GM19324 (cell line): Measurements from ENCODE around the gene NRXN3.

Experiments used
- ATAC-seq: cut with Tn5 transposase; IDR thresholded peaks from one replicate; pipeline ENCODE4 v1.9.1; 2021; ENCODE audit warnings: mild to moderate bottlenecking, moderate library complexity; ENCODE audit not compliant: unreplicated experiment, low FRiP score

NRXN3 gene

GRCh38 chr14:78612666-78613065 lies 442.5 kb downstream of the NRXN3 start:
- ATAC-seq, result no peak

DNA sequence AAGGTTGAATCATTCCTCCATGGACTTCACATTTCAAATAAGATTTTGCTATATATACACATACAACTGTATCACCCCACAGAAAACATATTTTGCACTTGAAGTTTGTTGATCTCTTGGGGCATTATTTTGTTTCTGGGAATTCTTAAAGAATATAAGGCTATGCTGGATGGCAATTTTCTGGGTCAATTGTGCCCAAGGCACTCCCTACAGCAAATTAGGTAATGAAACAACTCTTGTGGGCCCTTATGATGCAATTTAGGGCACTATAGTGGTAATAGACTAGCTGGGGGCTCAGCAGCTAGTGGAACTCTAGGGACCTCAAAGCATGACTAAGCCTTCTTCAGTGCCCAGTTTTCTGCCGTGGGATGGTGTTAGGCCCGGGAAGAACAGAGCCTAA lies 444.4 kb downstream of the NRXN3 start:
- ATAC-seq, result no peak

- no peak for ATAC-seq
These were observed 447.6 kb downstream of the NRXN3 start for GRCh38 chr14:78617735-78618134.

DNA sequence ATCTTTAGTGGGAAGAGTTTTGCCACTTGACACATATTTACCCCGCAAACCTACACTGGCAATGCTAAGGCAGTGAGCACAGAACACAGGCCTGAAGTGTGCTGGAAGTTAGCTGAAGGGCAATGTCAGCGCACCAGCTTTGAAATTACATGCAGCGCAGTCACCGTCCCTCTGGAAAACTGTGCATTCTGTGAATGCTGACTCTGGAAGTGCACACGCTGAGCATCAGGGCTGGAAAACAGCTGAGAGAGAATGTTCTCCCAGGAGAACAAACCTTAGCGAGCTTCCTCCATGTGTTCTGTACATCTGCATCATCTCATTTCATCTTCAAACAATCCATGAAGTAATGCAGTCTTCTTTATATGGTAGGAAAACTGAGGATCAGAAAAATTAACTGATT lies 448.2 kb downstream of the NRXN3 start:
- no peak for ATAC-seq

- no peak for ATAC-seq
These were observed 456.9 kb downstream of the NRXN3 start for GRCh38 chr14:78627114-78627513.

DNA sequence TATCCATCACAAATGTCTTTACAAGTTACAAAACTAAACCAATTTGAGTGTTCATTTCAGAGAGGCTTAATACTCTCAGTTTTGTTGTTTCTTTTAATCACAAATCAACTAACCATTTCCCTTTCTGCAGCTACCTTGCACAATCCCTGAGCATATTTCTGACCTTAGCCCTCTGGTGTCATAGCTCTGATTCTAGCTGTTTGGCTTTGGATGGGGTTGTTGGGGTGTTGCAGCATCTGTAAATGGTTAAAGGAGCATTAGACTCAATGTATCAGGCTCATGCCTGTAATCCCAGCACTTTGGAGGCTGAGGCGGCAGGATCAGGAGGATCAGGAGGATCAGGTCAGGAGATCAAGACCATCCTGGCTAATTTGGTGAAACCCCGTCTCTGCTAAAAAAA lies 461.4 kb downstream of the NRXN3 start:
- ATAC-seq, result no peak

DNA sequence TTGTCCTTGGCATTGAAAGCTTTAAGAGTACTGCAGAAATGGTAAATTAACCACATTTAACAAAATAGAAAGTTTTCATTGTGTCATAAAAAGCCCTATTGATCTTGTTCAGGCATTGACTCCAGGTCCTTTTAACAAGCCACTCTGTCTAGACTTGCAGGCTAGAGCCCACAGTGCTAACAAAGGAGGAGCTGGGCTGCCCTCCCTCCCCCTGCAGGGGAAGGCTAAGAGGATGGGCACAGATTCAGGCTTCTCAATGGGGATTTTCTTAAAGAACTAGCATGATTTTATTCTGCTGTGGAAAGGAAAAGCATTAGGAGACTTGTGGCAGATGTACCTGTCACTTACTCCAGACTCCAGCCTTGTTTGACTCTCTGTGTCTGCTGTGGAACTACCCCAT lies 463.6 kb downstream of the NRXN3 start:
- no peak for ATAC-seq

DNA sequence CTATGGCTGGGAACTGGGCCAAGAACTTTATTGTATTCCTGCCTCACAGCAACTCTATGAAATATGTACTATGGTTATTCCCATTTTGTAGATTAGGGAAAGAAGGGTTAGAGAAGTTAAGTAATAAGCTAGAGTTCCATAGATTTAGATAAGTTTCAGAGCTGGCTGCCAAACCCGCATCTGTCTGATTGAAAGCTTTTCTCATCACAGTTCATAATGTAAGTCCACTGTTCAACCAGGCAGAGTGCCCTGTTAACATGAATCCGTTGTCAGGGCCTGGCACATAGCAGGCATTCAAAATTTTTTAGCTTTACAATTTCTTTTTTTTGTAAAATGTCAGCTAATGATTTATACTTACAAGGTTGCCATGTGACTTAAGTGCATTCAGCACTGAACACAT lies 467.3 kb downstream of the NRXN3 start:
- no peak for ATAC-seq

GRCh38 chr14:78637908-78638475 lies 467.8 kb downstream of the NRXN3 start:
- no peak for ATAC-seq

- ATAC-seq, result no peak
These were observed 468.8 kb downstream of the NRXN3 start for GRCh38 chr14:78638926-78639325.

DNA sequence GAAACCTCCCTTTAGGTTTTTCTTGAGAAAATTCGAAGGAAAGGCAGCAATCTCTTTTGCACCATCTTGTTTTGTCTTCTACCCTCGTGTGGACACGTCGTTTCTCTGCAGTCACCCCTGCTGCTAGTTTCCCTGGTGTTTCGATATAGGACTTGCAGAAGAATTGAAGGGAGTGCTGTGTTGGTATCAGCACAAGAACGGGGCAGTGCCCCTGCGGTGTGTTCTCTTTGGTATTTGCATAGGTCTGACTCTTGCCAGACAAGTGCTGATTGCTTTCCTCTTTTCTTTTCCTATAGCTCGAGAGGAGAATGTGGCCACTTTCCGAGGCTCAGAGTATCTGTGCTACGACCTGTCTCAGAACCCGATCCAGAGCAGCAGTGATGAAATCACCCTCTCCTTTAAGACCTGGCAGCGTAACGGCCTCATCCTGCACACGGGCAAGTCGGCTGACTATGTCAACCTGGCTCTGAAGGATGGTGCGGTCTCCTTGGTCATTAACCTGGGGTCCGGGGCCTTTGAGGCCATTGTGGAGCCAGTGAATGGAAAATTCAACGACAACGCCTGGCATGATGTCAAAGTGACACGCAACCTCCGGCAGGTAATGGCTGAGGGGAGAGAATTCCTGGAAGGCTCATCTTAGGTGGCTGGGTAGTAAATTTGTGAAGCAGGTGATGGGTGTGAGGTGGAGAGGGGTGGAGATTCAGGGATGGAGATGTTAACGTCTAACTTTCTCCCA lies 474.8 kb downstream of the NRXN3 start:
- ATAC-seq, result no peak

- no peak for ATAC-seq
These were observed 482.6 kb downstream of the NRXN3 start for GRCh38 chr14:78652727-78653126.

DNA sequence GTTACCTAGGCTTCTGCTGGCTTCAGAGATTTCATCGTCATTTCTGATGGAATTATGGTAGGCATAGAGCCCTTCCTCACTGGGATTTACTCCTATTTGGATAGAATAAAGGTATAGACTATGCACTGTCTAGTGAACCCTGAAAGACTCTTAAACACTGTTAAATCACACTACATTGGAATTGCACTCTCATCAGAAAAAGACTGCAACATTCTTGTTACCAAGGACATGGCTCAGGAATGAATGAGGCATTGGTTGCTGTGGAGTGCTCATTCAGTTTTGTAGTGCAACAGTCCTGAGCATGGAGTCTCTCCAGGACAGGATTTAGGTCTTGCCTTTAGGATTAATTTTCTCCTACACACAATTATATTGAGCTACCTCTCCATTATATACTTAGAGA lies 483.0 kb downstream of the NRXN3 start:
- ATAC-seq, result no peak

- no peak for ATAC-seq
These were observed 487.3 kb downstream of the NRXN3 start for GRCh38 chr14:78657451-78657850.

DNA sequence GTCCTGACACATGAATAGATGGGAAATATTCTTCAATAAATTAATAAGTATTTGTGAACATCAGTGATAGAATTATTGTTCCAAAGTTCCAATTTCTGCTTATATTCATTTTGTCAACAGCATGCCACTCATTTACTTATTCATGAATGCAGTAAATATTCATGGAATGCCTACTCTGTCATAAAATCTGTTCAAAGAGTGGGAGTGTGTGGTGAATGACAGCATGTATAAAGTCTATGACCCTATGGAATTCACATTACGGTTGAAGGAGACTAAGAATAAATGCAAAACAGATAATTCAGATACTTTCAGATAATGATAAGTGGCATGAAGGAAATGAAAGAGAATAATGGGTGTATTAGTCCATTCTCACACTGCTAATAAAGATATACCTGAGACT lies 494.7 kb downstream of the NRXN3 start:
- no peak for ATAC-seq

DNA sequence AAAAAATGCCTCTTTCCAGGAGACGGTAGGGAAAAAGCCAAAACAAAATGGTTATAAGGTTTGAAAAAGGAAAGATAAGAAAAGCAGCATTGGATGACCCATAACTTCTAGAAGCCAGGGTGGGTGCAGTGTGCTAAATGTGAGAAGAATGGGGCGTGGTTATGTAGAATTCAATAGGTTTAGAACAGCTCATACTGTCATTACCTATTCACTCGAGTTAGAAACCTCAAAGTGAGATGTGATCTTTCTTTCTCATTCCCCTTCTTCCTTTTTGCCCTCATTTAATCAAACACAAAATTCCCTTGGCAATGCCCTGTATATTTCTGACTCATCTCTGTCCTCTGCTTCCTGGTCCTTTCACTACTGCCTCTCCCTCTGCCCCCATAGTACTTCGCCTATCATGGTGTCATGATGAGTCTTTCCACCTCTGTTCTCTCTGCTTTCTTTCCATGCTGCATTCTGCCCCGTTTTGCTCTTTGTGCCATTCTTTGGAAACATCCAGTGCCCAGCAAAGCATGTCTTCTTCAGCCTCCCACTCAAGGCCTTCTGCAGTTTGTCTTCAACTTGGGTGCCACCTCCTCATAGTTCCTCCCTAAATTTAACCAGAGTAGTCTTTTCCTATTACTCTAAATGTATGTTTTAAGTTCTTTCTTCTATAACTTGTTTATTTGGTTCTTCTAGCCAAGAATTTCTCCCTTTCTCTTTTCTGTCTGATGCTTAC lies 496.3 kb downstream of the NRXN3 start:
- no peak for ATAC-seq

GRCh38 chr14:78667141-78667540 lies 497.0 kb downstream of the NRXN3 start:
- no peak for ATAC-seq

GRCh38 chr14:78673845-78674244 lies 503.7 kb downstream of the NRXN3 start:
- ATAC-seq, result no peak

DNA sequence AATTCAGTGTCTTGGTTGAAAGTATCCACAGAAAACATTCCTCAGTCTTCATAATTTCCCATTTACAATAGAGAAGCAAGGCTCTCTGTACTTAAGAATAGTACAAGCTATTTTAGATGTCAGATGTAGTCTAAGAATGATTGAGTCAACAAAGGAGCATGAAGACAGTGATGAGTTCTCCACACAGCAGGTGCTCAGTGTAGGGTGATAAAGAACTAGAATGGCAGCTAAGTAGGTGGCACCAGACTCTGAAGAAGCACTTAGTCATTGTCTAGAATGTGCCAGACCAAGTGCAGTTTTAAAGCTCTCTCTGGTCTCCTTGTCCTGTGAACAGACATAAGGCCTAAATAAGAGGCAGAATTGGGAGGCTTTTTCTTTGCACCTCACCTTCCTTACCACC lies 504.6 kb downstream of the NRXN3 start:
- no peak for ATAC-seq

DNA sequence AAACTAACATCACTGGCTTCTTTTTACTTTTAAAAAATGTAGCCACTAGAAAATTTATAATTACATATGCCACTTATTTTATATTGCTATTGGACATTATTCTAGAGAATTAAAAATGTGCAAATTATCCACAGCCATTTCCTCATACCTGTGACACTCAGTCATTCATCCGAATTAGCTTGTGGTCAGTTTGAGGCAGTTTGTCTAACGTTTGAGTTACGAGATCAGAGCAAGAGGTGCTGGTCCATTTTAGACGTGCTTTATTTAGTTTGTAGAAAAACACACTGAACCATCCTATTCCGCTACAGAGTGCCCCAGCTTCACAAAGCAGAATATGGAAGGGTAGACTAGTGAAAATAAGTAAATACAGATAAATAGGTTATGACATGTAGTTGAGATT lies 513.0 kb downstream of the NRXN3 start:
- ATAC-seq, result no peak

DNA sequence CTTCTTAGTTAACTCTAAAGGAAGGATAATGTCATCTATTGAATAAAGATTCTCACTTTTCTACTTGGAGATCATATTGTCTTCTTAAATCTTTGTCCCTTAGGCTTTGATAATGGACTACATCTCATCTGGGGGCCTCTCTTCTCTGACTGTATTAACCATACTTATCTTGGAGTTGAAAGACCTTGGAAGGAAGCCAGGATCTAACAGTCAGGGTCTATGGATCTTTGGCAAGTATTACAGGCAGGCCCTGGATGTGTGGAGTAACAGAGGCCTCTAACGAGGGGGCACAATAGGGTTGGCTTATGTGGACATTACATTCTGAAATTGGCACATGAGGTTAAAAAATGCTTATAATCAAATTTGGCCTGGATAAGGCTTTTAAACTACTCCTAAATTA lies 513.8 kb downstream of the NRXN3 start:
- no peak for ATAC-seq

DNA sequence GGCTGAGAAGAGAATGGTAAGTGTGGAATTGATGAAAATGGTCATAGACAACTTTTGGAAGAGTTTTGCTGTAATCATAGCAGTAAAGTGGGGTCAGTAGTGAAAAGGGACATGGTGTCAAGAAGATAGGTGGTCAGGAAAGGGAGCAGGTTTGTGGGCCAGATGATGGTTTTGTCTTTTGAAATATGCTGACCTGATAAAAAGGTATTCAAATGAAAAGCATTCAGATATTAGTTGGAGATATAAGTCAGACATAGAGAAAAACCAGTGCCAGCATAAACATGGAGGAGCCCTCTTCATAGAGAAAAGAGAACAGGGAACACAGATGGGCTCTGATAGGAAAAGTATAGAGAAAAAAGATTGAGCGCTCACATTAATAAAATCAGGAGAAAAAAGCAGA lies 518.3 kb downstream of the NRXN3 start:
- no peak for ATAC-seq
